Measurements from ENCODE around the gene TMEM203.

Gene TMEM203

GRCh38 chr9:137189297-137190295 is 15.9 kb downstream of the TMEM203 start:
- peaks cover 38% of the 10 kb centered on the region for H3K4me1 Mint-ChIP-seq
- H3K36me3 Mint-ChIP-seq (ENCODE audit: low read depth), result peaks cover 7% of the 10 kb centered on the region

GRCh38 chr9:137188490-137189296 is 16.8 kb downstream of the TMEM203 start, which contains the start of the genes ANAPC2 and SSNA1:
Gene ANAPC2, minus strand, starts transcription at chr9:137188560. Its CDS starts 28 bp downstream, at chr9:137188532.
Gene SSNA1, plus strand, starts transcription at chr9:137188676. Its CDS starts 51 bp downstream, at chr9:137188727.
- peaks cover 38% of the 10 kb centered on the region for H3K4me1 Mint-ChIP-seq
- H3K36me3 Mint-ChIP-seq (ENCODE audit: low read depth), result peaks cover 7% of the 10 kb centered on the region
- H3K4me3 Mint-ChIP-seq, result peak within 1 kb of the TSS; percentile 92
- no peaks in the 10 kb centered on the region for H3K27me3 Mint-ChIP-seq
- peak within 1 kb of the TSS; percentile 91 for H3K27ac Mint-ChIP-seq
- no peaks in the 10 kb centered on the region for H3K9me3 Mint-ChIP-seq
- ATAC-seq, result peak; percentile 85
- DNase-seq, result peak; percentile 97

More at GRCh38 chr9:137189297-137190295, 15.9 kb downstream of the TMEM203 start:
- Mint-ChIP-seq H3K4me3 (peak overlapping the region; percentile 92), H3K9me3 (no peaks in the 10 kb centered on the region), H3K27me3 (no peaks in the 10 kb centered on the region), H3K27ac (peak overlapping the region; percentile 91)
- ATAC-seq, result peak; percentile 2
- DNase-seq, result no peak

- Mint-ChIP-seq H3K27me3 (no peaks in the 10 kb centered on the region), H3K27ac (peak overlapping the region; percentile 89), H3K36me3 (ENCODE audit: low read depth) (peaks cover 11% of the 10 kb centered on the region), H3K4me1 (peaks cover 38% of the 10 kb centered on the region), H3K9me3 (no peaks in the 10 kb centered on the region), H3K4me3 (peak overlapping the region; percentile 92)
- no peak for DNase-seq
- ATAC-seq, result no peak
These were observed 17.4 kb downstream of the TMEM203 start for GRCh38 chr9:137188086-137188489.

- Mint-ChIP-seq H3K9me3 (no peaks in the 10 kb centered on the region), H3K4me3 (peak overlapping the region; percentile 92), H3K27me3 (no peaks in the 10 kb centered on the region), H3K27ac (peak overlapping the region; percentile 89), H3K4me1 (peaks cover 38% of the 10 kb centered on the region), H3K36me3 (ENCODE audit: low read depth) (peaks cover 11% of the 10 kb centered on the region)
- no peak for DNase-seq
- ATAC-seq, result no peak
These were observed 18.1 kb downstream of the TMEM203 start for GRCh38 chr9:137187386-137187785.

DNA sequence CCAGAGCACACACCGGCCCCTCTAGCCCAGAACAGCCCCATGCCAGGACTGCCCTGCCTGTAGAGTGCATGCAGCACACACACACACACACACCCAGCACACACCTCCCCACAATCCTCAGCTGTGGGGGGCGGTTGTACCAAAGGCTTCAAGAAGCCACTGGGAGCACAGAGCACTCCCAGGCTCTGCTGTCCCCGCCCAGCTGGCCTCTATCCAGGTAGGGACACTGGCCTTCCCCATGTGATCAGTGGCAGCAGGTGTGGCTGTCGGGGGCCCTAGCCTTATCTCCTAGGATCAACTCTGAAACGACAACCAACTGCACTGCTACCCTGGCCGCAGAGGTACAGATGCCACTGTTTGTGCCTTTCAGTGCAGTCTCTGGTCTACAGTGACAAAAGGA is 19.1 kb downstream of the TMEM203 start:
- Mint-ChIP-seq H3K4me3 (peak overlapping the region; percentile 92), H3K27me3 (no peaks in the 10 kb centered on the region), H3K27ac (no peak overlapping the region), H3K4me1 (peaks cover 38% of the 10 kb centered on the region), H3K9me3 (no peaks in the 10 kb centered on the region), H3K36me3 (ENCODE audit: low read depth) (peaks cover 15% of the 10 kb centered on the region)
- ATAC-seq (no peak), DNase-seq (no peak)

- H3K4me3 Mint-ChIP-seq, result no peak overlapping the region
- no peaks in the 10 kb centered on the region for H3K27me3 Mint-ChIP-seq
- DNase-seq, result no peak
- no peak for ATAC-seq
- H3K27ac Mint-ChIP-seq, result no peak overlapping the region
- H3K9me3 Mint-ChIP-seq, result no peaks in the 10 kb centered on the region
- H3K36me3 Mint-ChIP-seq (ENCODE audit: low read depth), result peaks cover 13% of the 10 kb centered on the region
- H3K4me1 Mint-ChIP-seq, result peaks cover 37% of the 10 kb centered on the region
These were observed 19.5 kb downstream of the TMEM203 start for GRCh38 chr9:137185921-137186320.

DNA sequence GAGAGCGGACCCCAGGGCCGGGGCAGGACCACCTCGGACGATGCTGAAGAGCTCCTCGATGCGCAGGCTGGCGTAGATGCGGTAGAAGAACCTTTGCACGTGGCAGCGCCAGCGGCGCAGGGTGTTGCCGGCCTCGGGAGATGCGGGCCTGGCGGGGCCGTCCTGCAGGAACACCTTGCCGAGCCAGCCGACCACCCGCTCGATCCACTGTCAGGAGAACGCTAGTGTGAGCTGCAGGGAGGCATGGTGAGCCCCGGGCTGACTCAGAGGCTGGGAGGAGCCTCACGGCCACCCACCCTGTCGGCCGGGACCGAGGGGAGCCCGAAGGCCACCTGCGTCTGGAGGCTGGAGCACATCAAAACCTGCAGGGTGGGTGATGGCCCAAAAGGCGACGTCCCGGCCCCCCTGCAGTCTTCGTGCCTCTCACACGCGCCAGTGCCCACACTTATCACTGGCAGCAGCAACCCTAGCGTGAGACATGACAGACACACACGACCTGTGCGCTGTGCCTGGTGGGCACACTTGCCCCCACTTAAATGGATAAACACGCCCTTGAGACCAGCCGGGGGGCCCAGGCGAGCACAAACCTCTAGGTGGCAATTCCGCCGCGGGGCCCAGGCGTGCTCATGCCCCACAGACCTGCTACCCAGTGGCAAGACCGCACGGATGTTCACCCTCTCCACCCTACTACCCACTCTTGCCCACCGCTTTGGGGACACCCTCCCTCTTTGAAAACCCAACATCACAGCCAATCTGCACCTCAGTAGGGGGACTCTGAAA is 20.4 kb downstream of the TMEM203 start:
- no peak overlapping the region for H3K27ac Mint-ChIP-seq
- peaks cover 9% of the 10 kb centered on the region for H3K36me3 Mint-ChIP-seq (ENCODE audit: low read depth)
- no peaks in the 10 kb centered on the region for H3K27me3 Mint-ChIP-seq
- DNase-seq, result no peak
- no peaks in the 10 kb centered on the region for H3K9me3 Mint-ChIP-seq
- ATAC-seq, result no peak
- peaks cover 31% of the 10 kb centered on the region for H3K4me1 Mint-ChIP-seq
- H3K4me3 Mint-ChIP-seq, result no peak overlapping the region

DNA sequence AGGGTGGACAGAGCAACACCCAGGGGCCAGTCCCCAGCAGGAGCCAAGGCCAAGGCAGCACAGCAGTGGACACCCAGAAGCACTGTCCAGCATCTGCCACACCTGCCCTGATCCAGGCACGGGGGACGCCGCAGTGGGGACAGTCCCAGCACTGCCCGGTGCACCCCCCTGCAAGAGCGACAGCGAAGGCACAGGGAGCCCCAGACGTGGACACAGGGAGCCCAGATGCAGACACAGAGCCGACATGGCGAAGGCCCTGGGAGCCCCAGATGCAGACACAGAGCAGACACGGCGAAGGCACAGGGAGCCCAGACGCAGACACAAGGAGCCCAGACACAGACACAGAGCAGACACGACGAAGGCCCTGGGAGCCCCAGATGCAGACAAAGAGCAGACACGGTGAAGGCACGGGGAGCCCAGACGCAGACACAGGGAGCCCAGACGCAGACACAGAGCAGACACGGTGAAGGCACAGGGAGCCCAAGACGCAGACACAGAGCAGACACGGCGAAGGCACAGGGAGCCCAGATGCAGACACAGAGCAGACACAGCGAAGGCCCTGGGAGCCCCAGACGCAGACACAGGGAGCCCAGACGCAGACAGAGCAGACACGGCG is 21.4 kb downstream of the TMEM203 start:
- Mint-ChIP-seq H3K4me1 (peaks cover 21% of the 10 kb centered on the region), H3K36me3 (ENCODE audit: low read depth) (peaks cover 11% of the 10 kb centered on the region), H3K27ac (no peak overlapping the region), H3K27me3 (no peaks in the 10 kb centered on the region), H3K9me3 (no peaks in the 10 kb centered on the region), H3K4me3 (no peak overlapping the region)
- DNase-seq (no peak), ATAC-seq (no peak)

DNA sequence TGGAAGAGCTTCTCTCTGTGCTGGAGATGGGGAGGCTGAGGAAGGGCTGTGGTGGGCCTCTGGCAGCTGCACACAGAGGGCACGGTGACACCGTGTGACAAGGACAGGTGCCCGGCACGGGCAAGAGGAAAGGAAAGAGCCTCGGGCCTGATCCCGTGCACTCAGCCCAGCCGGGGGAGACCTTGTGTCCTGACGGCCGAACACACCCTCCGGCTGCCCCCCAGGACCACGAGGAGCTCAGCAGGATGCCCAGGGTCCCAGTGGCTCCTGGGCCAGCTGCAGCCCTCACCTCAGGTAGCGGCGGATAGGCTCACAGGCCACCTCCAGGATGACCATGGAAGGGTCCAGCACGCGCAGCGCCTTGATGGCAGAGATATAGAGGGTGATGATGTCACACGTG is 22.6 kb downstream of the TMEM203 start:
- peaks cover 10% of the 10 kb centered on the region for H3K36me3 Mint-ChIP-seq (ENCODE audit: low read depth)
- H3K4me3 Mint-ChIP-seq, result no peak overlapping the region
- ATAC-seq (no peak), DNase-seq (no peak)
- no peaks in the 10 kb centered on the region for H3K27me3 Mint-ChIP-seq
- no peaks in the 10 kb centered on the region for H3K9me3 Mint-ChIP-seq
- no peak overlapping the region for H3K27ac Mint-ChIP-seq
- peaks cover 17% of the 10 kb centered on the region for H3K4me1 Mint-ChIP-seq

DNA sequence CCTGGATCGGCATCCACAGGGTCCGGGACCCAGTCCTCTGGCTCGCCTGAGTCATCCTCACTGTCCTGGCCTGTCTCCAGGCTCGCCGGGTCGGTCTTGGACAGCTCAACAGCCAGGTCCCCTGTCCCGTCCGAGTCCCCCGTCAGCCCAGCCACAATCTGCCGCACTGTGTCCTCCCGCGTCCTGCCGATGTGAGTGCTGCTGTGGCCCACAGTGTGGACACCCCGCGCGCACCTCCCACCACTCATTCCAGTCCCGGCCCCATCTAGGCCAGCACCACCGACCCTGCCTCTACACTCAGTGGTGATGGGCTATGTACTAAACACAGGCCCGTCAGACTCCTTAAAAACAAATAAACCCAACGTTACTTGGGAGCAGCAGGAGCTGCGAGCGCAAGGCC is 23.8 kb downstream of the TMEM203 start:
- Mint-ChIP-seq H3K27me3 (no peaks in the 10 kb centered on the region), H3K4me3 (no peak overlapping the region), H3K27ac (no peak overlapping the region), H3K36me3 (ENCODE audit: low read depth) (peaks cover 10% of the 10 kb centered on the region), H3K9me3 (no peaks in the 10 kb centered on the region), H3K4me1 (peaks cover 6% of the 10 kb centered on the region)
- ATAC-seq, result no peak
- DNase-seq, result no peak

DNA sequence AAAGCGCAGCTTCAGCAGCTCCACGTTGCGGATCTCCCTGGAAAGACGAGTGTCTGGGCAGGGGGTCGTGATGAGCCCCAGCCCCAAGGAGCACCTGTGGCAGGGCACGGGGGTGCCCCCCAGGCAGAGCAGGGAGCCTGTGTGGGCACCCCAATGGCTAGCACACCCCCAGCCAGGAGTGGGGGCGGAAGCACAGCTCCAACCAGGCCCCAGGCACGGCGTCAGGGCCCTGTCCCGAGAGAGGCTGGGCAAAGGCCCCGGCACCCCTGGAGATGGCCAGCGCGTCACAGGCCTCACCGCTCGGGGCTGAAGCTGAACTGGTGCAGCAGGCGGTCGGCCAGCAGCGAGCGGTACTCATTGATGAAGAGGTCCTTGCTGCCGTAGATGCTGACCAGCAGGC is 25.0 kb downstream of the TMEM203 start:
- DNase-seq (no peak), ATAC-seq (no peak)
- H3K36me3 Mint-ChIP-seq (ENCODE audit: low read depth), result peaks cover 10% of the 10 kb centered on the region
- no peaks in the 10 kb centered on the region for H3K4me1 Mint-ChIP-seq
- H3K27ac Mint-ChIP-seq, result no peak overlapping the region
- no peaks in the 10 kb centered on the region for H3K27me3 Mint-ChIP-seq
- H3K9me3 Mint-ChIP-seq, result no peaks in the 10 kb centered on the region
- H3K4me3 Mint-ChIP-seq, result no peak overlapping the region

DNA sequence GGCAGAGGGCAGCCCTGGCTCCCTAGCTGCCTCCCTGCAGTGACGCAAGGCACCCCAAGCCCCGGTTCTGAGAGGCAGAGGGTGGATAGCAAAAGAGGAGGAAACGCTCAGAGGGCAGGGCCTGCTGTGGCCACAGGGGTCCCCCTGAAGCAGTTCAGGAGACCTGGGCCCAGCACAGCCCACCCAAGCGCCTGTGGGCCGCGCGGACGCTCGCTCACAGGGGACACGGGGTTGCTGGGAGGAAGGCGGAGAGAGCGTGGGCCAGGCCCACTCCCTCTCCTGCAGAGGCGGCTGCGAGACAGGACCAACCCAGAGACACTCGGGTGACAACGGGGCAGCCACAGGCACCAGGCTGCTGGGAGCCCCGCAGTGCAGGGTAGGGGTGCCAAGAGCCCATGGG is 25.7 kb downstream of the TMEM203 start:
- DNase-seq, result no peak
- no peak for ATAC-seq
- no peak overlapping the region for H3K4me3 Mint-ChIP-seq
- no peaks in the 10 kb centered on the region for H3K4me1 Mint-ChIP-seq
- no peaks in the 10 kb centered on the region for H3K27me3 Mint-ChIP-seq
- H3K9me3 Mint-ChIP-seq, result no peaks in the 10 kb centered on the region
- no peak overlapping the region for H3K27ac Mint-ChIP-seq
- H3K36me3 Mint-ChIP-seq (ENCODE audit: low read depth), result peaks cover 10% of the 10 kb centered on the region

DNA sequence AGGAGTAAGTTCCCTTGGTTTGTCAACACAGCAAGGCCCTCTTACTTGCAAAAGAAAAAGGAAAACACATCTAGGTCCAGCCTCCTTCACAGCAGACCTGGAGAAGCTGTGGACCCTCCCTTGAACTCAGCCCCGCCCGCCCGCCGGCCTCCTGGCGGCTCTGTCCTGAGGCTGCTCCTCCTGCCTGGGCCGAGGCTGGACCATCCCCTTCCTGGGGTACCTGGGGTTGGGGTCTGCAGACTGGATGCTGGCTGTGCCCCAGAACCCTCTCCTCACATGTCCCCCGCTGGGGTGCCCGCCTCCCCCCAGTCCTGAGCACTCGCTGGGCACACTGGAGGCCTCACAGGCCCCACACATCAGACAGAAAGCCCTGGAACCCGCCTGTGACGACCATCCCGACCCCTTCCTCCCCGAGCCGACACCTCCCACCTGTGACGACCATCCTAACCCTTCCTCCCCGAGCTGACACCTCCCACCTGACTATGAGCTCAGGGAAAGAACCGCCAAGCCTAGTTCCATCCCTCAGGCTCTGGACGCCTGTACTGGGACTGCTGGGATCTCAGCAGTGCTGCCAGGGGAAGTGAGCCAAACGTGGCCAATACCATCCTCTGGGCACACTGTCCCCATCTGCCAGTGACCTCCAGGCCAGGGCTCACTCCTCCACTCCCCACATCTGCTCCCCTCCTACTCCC is 26.4 kb downstream of the TMEM203 start:
- H3K36me3 Mint-ChIP-seq (ENCODE audit: low read depth), result peaks cover 10% of the 10 kb centered on the region
- no peak overlapping the region for H3K27ac Mint-ChIP-seq
- ATAC-seq (no peak), DNase-seq (no peak)
- H3K4me1 Mint-ChIP-seq, result no peaks in the 10 kb centered on the region
- H3K9me3 Mint-ChIP-seq, result no peaks in the 10 kb centered on the region
- no peaks in the 10 kb centered on the region for H3K27me3 Mint-ChIP-seq
- H3K4me3 Mint-ChIP-seq, result no peak overlapping the region
